ENCODE data around the gene ATG4A. TPM values are rescaled to one million over a fixed set of nuclear protein-coding genes. Genes with fewer than 3 reads are reported as not detected.

Gene ATG4A
- total and polyA plus RNA-seq, 2 donors (not counting 1 experiment from before 2014, with no cell fraction given) = 13.5 to 13.8 TPM

DNA sequence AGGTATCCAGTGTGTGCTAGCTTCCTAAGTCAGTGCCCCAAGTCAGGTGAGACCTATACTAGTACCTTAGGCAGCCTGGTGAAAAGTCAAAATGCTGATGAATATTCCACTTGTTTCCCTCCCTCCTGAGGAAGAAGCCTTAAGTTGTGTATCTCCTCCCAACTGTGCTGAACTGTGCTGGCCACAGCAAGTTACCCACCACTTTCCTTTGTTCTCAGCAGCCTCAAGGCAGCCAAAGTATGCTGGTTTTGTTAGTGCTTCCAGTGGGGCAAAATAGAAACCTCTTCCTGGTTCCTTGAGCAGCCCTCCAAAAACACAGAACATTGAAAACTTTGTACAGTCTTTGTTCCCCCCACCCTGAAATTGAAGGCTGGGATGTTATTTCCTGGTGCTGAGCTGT lies 13.9 kb downstream of the ATG4A start:
- Histone ChIP-seq H3K79me2 (ENCODE audit: control insufficient read depth, insufficient read depth, low read length) (no peaks in the 10 kb centered on the region), H3K4me2 (ENCODE audit: extremely low read depth, insufficient read depth, low read length) (no peak overlapping the region)

DNA sequence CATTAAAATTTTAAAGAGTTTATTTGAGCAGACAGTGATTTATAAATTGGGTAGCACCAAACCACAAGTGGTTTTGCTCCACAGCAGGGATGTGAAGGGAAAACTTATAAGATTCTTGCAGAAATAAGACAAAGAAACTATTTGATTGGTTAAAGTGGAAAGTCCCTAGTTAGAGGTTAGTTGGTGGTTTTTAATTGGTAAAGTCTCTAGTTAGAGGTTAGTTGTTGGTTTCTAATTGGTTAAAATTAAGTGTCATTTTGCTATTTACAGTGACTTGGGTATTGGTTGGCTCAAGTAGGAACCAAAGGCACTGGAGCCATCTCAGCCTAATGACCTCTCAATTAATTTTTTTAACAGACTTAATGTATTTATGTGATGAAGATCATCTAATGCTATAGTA lies 23.0 kb downstream of the ATG4A start:
- Histone ChIP-seq H3K4me1 (ENCODE audit: control insufficient read depth, extremely low read depth, insufficient read depth, low read length) (no peaks in the 10 kb centered on the region), H3K79me2 (ENCODE audit: control insufficient read depth, insufficient read depth, low read length) (no peaks in the 10 kb centered on the region), H4K20me1 (ENCODE audit: control insufficient read depth, extremely low read depth, insufficient read depth, low read length) (no peaks in the 10 kb centered on the region), H3K9ac (ENCODE audit: insufficient read depth, low read length) (no peak overlapping the region), H2AFZ (ENCODE audit: low read length) (no peak overlapping the region), H3K9me3 (ENCODE audit: control insufficient read depth, insufficient read depth, low read depth, low read length) (no peaks in the 10 kb centered on the region), H3K36me3 (ENCODE audit: control insufficient read depth, insufficient read depth, low read length) (no peaks in the 10 kb centered on the region), H3K4me3 (replicated peaks in 1 of 4; ENCODE audit: control extremely low read depth in 1 of 4, insufficient read depth in 1 of 4, low read depth in 3 of 4, low read length in 4 of 4) (no peak overlapping the region), H3K4me2 (ENCODE audit: extremely low read depth, insufficient read depth, low read length) (no peak overlapping the region), H3K27me3 (ENCODE audit: control insufficient read depth, insufficient read depth, low read length) (no peaks in the 10 kb centered on the region), H3K27ac (ENCODE audit: insufficient read depth, low read length) (no peak overlapping the region)
- no peak for TF ChIP-seq EZH2 (IDR thresholded peaks at IDR 0.05; ENCODE audit: low read length, missing control alignments)
- TF ChIP-seq, protein P1, sequence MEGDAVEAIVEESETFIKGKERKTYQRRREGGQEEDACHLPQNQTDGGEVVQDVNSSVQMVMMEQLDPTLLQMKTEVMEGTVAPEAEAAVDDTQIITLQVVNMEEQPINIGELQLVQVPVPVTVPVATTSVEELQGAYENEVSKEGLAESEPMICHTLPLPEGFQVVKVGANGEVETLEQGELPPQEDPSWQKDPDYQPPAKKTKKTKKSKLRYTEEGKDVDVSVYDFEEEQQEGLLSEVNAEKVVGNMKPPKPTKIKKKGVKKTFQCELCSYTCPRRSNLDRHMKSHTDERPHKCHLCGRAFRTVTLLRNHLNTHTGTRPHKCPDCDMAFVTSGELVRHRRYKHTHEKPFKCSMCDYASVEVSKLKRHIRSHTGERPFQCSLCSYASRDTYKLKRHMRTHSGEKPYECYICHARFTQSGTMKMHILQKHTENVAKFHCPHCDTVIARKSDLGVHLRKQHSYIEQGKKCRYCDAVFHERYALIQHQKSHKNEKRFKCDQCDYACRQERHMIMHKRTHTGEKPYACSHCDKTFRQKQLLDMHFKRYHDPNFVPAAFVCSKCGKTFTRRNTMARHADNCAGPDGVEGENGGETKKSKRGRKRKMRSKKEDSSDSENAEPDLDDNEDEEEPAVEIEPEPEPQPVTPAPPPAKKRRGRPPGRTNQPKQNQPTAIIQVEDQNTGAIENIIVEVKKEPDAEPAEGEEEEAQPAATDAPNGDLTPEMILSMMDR (conservative IDR thresholded peaks at IDR 0.05 in 1 of 2, IDR thresholded peaks at IDR 0.05 in 1 of 2; ENCODE audit: low read depth in 1 of 2, low read length in 2 of 2) = no peak
- no peak for DNase-seq (ENCODE audit: low read depth in 2 of 2)

More for the DNA sequence above, 13.9 kb downstream of the ATG4A start:
- H3K27me3 ChIP-seq (ENCODE audit: control insufficient read depth, insufficient read depth, low read length) = no peaks in the 10 kb centered on the region
- no peaks in the 10 kb centered on the region for H3K9me3 ChIP-seq (ENCODE audit: control insufficient read depth, insufficient read depth, low read depth, low read length)
- no peak for DNase-seq (ENCODE audit: low read depth in 2 of 2)
- H2AFZ ChIP-seq (ENCODE audit: low read length) = no peak overlapping the region
- H3K4me1 ChIP-seq (ENCODE audit: control insufficient read depth, extremely low read depth, insufficient read depth, low read length) = no peaks in the 10 kb centered on the region
- no peaks in the 10 kb centered on the region for H4K20me1 ChIP-seq (ENCODE audit: control insufficient read depth, extremely low read depth, insufficient read depth, low read length)
- H3K36me3 ChIP-seq (ENCODE audit: control insufficient read depth, insufficient read depth, low read length) = no peaks in the 10 kb centered on the region
- no peak overlapping the region for H3K4me3 ChIP-seq (replicated peaks in 1 of 4; ENCODE audit: control extremely low read depth in 1 of 4, insufficient read depth in 1 of 4, low read depth in 3 of 4, low read length in 4 of 4)
- H3K9ac ChIP-seq (ENCODE audit: insufficient read depth, low read length) = no peak overlapping the region
- H3K27ac ChIP-seq (ENCODE audit: insufficient read depth, low read length) = no peak overlapping the region
- TF ChIP-seq, protein P1 (conservative IDR thresholded peaks at IDR 0.05 in 1 of 2, IDR thresholded peaks at IDR 0.05 in 1 of 2; ENCODE audit: low read depth in 1 of 2, low read length in 2 of 2) = no peak
- no peak for TF ChIP-seq EZH2 (IDR thresholded peaks at IDR 0.05; ENCODE audit: low read length, missing control alignments)

DNA sequence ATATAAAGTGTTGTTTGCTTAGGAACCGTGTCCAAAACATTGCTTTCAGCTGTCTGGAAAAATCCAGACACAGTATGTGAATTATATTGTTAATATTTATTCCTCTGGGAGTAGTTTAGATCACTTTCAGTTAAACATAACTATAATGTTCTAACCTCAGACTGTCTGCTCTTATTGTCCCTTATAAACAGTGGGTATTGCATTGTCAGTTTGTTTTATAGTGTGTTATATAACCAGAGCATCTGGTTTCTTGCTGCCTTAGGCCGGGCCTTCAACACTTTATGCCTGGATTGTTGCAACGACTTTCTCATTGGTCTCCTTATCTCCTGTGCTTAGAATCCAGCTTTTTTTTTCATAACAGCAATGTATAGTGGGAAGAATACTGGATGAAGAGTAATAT lies 26.4 kb downstream of the ATG4A start:
- TF ChIP-seq, protein P1 (conservative IDR thresholded peaks at IDR 0.05 in 1 of 2, IDR thresholded peaks at IDR 0.05 in 1 of 2; ENCODE audit: low read depth in 1 of 2, low read length in 2 of 2) = no peak
- TF ChIP-seq EZH2 (IDR thresholded peaks at IDR 0.05; ENCODE audit: low read length, missing control alignments) = no peak
- Histone ChIP-seq H3K4me3 (replicated peaks in 1 of 4; ENCODE audit: control extremely low read depth in 1 of 4, insufficient read depth in 1 of 4, low read depth in 3 of 4, low read length in 4 of 4) (no peak overlapping the region), H3K9me3 (ENCODE audit: control insufficient read depth, insufficient read depth, low read depth, low read length) (no peaks in the 10 kb centered on the region), H3K36me3 (ENCODE audit: control insufficient read depth, insufficient read depth, low read length) (no peaks in the 10 kb centered on the region), H3K27me3 (ENCODE audit: control insufficient read depth, insufficient read depth, low read length) (no peaks in the 10 kb centered on the region), H4K20me1 (ENCODE audit: control insufficient read depth, extremely low read depth, insufficient read depth, low read length) (no peaks in the 10 kb centered on the region), H3K79me2 (ENCODE audit: control insufficient read depth, insufficient read depth, low read length) (no peaks in the 10 kb centered on the region), H3K27ac (ENCODE audit: insufficient read depth, low read length) (no peak overlapping the region), H3K4me1 (ENCODE audit: control insufficient read depth, extremely low read depth, insufficient read depth, low read length) (no peaks in the 10 kb centered on the region), H3K4me2 (ENCODE audit: extremely low read depth, insufficient read depth, low read length) (no peak overlapping the region), H3K9ac (ENCODE audit: insufficient read depth, low read length) (no peak overlapping the region), H2AFZ (ENCODE audit: low read length) (no peak overlapping the region)
- DNase-seq (ENCODE audit: low read depth in 2 of 2) = peak in 1 of 2 donors; percentile 25
